GM12872 (cell line): ENCODE data around the gene ANKRD55.

Experiments used
- CTCF ChIP-seq: IDR thresholded peaks from 3 replicates; pipeline ENCODE4 v1.5.1; 2011; ENCODE audit warnings: low read depth, mild to moderate bottlenecking, low read length, moderate library complexity; ENCODE audit not compliant: insufficient read depth

The ANKRD55 gene

GRCh38 chr5:56080375-56081052, 152.6 kb downstream of the ANKRD55 start:
- no peak for TF ChIP-seq CTCF

- TF ChIP-seq CTCF = no peak
Measured at GRCh38 chr5:56078278-56079156, 154.6 kb downstream of the ANKRD55 start.

- no peak for TF ChIP-seq CTCF
Measured at GRCh38 chr5:56077796-56078233, 155.3 kb downstream of the ANKRD55 start.

GRCh38 chr5:56076486-56076885, 156.6 kb downstream of the ANKRD55 start:
- TF ChIP-seq CTCF = no peak

DNA sequence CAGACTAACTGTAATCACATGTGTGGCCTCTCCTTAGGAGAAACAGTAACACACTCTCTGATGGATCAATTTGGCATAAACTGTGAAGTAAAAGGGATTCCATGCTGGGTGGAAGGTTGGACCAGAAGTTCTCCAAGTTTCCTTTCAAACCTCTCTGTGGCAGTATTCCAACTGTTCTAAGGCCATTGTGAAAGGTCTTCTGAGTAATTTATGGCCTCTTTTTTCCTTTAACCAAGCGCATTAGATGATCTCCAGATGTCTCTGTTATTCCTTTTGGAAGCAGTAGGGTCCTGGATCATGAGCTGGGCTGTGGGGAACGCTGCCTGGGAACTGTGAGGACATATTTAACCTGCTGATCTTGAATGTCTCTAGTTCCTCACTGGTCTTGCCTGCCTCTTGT, 157.8 kb downstream of the ANKRD55 start:
- no peak for TF ChIP-seq CTCF

- TF ChIP-seq CTCF = no peak
Measured at GRCh38 chr5:56072863-56073766, 160.0 kb downstream of the ANKRD55 start.

DNA sequence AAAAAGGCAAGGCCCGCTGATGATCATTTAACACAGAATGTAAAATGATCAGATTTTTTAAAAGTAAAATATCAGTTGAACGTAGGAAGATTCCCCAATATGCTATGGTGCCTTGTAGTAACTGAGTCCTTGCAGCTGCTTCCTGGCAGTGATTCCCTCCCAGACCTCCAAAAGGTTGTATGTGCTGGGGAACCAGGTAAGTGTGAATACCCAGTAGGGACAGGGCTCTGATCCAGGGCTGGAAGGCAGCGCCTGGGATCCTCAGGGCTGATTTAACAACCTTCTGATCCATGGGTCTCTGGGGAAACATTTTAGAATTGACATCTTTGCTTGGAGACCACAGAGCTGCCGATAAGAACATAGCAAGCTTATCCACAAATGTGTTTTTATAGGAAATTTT, 161.7 kb downstream of the ANKRD55 start:
- TF ChIP-seq CTCF = no peak
